Smooth muscle cell of trachea (primary cell): ENCODE results near the gene PFDN4. TPM values are rescaled to one million over a fixed set of nuclear protein-coding genes. Genes with fewer than 3 reads are reported as not detected.

Experiments
- total RNA-seq: library from RNA; depleted of rRNA; stranded (reverse); fragments of >200 nt; gene quantifications from 2 replicates; pipeline ENCODE4 v1.2.1, GENCODE V29; 2014

PFDN4 gene
- 61.0 and 163 TPM in 2 replicates for total RNA-seq

GRCh38 chr20:54207743-54208547 lies at the start of gene PFDN4:
Gene PFDN4, plus strand, starts transcription at chr20:54208087. Its CDS starts 14 bp downstream, at chr20:54208101.

GRCh38 chr20:54173653-54174456 lies 34.0 kb upstream of the PFDN4 start, which contains the start of gene CYP24A1:
Gene CYP24A1, minus strand, starts transcription at chr20:54173986. Its CDS starts 407 bp downstream, at chr20:54173579.

Other genes starting within 250 kb of the PFDN4 start
- gene BCAS1, start 137.5 kb upstream of the PFDN4 start, total RNA-seq: under 0.01 TPM in 2 replicates
- not detected in 2 replicates for gene CYP24A1, start 34.1 kb upstream of the PFDN4 start, total RNA-seq